Esophagus squamous epithelium (tissue), 4 donors: Measurements from ENCODE around the gene PSMD13.

Experiments
- POLR2A ChIP-seq, 4 donors: fragments of 450-650 bp; IDR thresholded peaks; one replicate each; pipeline ENCODE4 v1.6.1; 2017; ENCODE audit warnings: antibody characterized with exemption in 4 of 4, mild to moderate bottlenecking in 4 of 4, moderate library complexity in 3 of 4
- TF ChIP-seq, protein P1 (sequence below), 6 experiments: fragments of 450-650 bp in 4 of 6; fragments of 200-600 bp in 2 of 6; sonication (generic) in 2 of 6; IDR thresholded peaks; one replicate each; pipeline ENCODE4 v1.5.1; 2016 to 2019; ENCODE audit warnings: antibody characterized with exemption in 6 of 6, mild to moderate bottlenecking in 4 of 6, moderate library complexity in 4 of 6

DNA sequence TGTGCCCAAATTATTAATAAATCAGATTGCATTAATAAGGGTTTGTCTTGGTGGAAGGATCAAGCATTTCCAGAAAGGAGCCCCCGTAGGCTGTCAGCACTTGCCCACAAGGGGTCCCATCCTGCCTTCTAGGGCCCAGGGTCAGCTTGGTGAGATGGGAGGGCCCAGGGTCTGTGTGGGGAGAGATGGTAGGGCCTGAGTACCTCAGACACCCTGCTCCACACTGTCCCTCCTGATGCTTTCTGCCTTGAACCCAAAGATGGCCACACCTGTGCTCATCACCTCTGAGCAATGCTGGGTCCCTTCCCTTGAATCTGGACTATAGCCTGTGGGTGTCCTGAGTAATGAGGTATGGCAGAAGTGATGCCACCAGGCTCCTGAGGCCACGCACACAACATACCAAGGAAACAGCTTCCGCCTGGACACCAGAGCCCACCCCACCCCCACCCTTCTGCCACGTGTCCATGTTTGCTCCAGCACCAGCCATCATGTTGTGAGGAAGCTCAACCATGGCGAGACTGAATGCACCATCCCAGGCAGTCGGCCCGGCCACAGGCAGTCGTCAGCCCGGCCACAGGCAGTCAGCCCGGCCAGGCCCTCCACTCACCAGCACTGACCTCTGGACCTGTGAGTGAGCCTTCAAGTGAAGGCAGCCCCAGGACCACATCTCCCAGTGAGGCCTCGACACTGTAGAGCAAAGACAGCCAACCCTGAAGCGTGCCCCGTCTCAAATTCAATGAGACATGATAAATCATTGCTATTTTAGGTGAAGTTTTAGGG is 36.4 kb upstream of the PSMD13 start:
- TF ChIP-seq, protein P1, sequence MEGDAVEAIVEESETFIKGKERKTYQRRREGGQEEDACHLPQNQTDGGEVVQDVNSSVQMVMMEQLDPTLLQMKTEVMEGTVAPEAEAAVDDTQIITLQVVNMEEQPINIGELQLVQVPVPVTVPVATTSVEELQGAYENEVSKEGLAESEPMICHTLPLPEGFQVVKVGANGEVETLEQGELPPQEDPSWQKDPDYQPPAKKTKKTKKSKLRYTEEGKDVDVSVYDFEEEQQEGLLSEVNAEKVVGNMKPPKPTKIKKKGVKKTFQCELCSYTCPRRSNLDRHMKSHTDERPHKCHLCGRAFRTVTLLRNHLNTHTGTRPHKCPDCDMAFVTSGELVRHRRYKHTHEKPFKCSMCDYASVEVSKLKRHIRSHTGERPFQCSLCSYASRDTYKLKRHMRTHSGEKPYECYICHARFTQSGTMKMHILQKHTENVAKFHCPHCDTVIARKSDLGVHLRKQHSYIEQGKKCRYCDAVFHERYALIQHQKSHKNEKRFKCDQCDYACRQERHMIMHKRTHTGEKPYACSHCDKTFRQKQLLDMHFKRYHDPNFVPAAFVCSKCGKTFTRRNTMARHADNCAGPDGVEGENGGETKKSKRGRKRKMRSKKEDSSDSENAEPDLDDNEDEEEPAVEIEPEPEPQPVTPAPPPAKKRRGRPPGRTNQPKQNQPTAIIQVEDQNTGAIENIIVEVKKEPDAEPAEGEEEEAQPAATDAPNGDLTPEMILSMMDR (IDR thresholded peaks at IDR 0.05), result no peak
- TF ChIP-seq POLR2A (IDR thresholded peaks at IDR 0.05), result no peak
